NCI-H748 treated with DMSO at 0.1 percent for 48 hours (cell line): ENCODE data around the gene TSHZ3.

Source experiments
- DNase-seq: peaks from one replicate; lab custom pipeline; 2025; lab: John Stamatoyannopoulos, UW

TSHZ3 gene

DNA sequence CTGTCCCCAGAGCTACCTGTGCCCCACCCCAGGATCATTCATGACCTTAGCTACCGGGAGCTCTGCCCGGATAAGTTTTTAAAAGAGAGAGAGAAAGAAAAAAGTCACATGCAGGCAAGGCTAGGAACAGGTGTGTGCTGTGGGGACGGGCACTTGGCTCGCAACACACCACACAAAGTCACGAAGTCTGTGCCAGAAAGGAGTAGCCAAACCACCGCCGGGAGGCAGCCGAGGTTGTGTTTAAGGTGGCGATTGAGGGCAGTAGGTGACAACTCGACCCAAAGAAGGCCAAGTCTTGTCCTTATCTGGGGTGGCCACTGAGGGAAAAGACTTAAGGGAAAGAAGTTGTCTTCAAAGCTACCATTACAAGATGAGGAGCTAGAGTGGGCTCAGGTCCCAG lies 4.6 kb upstream of the TSHZ3 start:
- DNase-seq = no peak

GRCh38 chr19:31352782-31353651 lies 3.8 kb upstream of the TSHZ3 start:
- DNase-seq = no peak

DNA sequence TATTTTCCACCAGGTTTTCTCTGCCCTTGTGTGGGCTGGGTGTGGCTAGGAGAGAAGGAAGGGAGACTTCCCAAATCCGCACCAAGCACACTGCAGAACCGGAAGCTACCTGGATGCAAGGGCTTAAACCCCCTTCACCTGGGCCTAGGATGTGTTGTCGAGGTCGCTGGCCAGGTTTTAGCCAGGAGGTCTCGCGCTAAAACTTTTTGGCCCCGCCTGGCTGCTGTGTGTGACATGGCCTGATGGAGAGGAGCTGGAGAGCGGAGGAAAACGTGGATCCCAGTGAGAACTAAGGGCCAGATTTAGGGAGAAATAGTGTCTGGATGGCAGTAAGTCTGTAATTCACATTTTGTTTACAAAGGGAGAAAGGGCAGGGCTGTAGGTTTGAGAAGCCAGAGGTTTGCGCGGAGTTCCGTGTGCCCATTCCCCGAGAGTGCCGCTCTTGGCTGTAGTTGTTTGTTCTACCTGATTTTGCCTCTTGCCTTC lies 3.1 kb upstream of the TSHZ3 start:
- no peak for DNase-seq

DNA sequence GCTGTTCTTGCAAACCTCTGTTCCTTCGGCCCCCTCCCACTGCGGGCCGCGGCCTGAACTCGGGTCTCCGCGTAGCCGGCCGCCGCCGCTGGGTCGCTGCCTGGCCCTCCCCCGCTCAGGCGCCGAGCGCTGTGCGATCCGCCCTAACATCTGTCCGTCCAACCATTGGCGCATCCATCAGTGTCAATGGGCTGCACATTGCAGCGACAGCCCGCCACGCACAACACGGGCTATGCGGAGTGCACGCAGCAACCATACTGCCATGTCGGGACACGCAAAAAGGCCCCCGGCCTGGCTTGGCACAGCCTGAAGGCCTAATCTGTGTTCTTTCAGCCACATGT lies 2.6 kb upstream of the TSHZ3 start:
- no peak for DNase-seq

GRCh38 chr19:31351056-31351854 lies 2.0 kb upstream of the TSHZ3 start:
- no peak for DNase-seq

GRCh38 chr19:31350693-31351055 lies 1.4 kb upstream of the TSHZ3 start:
- DNase-seq = no peak

DNA sequence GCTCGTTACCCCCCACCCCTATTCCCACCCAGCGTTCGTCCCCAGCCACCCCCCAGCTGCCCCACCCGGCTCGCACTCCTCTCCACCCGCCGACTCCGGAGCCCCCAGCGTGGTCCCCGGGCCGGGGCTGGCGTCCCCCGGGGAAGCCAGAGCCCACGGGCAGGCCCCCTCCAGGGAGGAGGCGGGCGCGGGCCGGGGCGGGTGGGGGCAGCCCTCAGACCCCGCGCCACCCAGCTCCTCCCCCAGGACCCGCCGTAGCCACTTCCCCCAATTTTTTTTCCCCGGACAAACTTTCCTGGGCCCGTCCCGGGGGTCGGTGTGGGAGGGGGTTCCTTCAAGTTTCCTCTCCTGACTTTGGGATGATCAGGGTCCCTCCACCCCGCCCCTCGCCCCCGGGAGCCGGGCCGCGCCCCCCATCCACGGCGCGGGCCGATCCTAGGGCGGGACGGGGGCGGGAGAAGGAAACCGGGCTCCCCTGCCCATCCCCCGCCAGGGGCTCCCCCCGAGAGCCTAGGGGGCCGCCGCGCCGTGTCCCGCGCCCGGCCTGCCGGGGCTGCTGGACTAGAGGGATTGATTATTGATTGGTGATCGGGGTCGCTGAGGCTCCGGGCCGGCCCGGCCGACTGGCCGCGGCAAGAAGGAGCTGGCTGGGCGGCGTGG lies 927 bp upstream of the TSHZ3 start:
- no peak for DNase-seq

- DNase-seq = no peak
Measured at GRCh38 chr19:31348481-31349159, 616 bp downstream of the TSHZ3 start.

GRCh38 chr19:31347828-31348392 lies 1.3 kb downstream of the TSHZ3 start:
- DNase-seq = no peak

- no peak for DNase-seq
Measured at GRCh38 chr19:31347354-31347753, 1.9 kb downstream of the TSHZ3 start.

DNA sequence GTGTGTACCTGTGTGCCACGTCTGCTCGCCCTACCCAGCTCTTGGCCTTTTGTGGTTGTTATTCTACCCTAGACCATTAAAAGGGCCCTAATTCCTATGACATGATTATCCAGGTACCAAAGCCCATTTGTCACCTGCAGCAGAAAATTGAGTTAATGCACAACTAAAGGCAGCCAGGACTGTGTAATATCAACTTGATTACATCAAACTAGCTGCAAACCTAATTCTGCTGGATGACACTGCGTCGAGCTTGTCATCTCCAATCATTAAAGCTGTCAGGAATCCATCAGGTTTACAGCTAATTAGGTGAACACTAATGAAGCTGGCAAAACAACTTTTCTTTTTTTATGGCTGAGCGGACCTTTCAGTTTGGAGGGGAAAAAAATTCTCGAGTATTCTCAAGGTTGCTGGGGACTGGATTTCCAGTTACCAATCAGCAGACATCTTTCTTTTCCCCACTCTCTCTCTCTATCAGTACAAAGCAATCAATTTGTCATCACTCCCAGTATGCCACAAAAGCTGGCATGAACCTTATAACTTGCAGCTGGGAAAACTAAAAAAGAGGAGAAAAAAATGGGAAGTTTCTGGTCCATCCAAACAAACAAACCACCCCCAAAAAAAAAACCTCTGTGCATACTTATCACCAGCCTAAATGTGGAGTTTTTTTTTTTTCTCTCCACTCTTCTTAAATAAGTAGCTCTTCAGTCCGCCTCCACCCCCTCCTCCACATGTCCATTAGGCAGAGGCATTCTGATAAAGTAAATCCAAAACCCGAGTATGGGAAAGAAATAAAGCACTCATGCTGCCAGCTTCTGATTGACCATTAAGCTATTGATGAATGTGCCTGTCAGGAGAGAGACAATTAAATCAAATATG lies 2.8 kb downstream of the TSHZ3 start:
- DNase-seq = no peak

DNA sequence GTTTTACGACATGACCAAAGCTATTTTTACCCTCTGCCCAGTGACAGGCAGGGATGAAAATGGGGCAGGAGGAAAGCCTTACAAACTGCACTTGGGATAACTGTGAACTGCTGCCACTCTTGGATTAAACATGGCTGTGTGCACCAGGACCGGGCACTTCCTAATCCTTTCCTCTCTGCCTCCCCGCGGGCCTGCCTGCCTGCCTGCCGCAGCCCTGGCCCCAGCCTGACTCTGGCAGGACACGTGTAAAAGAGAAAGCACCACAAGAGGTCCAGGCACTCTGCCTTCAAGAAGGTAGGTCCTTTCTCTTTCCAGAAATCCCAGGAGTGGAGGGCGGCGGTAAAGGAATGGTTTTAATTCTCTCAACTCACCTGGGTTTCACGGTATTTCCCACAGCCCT lies 4.8 kb downstream of the TSHZ3 start:
- no peak for DNase-seq

DNA sequence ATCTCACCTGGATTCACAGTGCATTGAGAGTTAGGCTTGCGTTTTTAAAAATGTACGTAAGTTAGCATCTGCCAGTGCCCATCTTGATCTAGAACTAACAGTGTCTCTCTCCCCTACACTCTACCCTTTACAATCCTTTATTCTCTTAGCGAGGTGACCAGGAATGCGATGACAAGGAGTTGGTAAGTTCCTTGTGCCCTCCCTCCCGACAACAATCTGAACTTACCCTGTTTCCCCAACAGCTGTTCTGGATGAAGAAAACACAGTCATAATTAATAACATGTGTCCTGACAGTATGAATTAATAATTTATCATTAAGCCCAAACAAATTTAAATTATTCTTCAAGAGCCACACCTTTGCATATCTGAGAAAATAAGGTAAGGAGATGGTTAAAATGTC lies 6.3 kb downstream of the TSHZ3 start:
- no peak for DNase-seq

DNA sequence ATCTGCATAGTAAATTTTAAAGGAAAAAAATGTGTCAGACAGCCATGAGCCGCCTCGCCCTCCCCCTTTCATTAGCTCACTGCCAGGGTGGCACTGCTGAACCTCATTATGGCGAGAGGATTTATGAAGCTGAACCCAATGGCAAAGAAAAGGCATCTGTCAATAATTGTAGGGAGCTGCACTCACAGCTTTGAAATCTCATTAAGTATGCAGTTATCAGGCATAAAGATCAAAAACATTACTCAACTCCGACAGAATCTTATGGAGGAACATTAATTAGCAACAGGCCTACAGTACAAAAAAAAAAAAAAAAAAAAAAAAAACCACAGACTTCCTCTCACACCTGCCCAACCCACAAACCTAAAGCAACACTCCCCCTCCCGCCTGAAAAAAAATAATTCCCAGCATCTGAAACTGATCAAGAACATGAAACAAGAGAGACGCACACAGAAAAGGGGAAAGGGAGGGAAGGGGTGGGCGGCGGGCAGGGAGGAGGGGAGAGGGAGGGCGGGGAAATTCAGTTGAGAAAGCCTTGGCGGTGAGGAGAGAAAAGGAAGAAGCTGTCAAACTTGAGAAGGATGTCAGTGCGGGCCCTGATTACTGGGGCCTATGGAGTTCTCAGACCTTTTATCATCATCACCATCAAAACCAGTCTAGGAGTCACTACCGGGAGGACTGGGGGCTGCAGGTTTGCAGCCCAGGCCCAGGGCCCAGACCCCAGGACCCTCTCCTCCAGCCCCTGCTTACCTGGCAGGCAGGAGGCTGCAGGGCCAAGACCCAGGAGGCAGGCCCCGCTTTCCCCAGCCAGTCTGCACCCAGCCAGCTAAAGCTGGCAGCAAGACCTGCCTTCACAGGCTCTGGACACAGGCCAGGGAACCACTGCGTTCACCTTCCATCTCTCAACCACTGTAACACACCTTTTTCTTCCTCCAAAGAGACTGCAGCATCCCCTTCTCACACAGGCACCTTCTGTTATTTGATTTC lies 8.9 kb downstream of the TSHZ3 start:
- DNase-seq = no peak

- no peak for DNase-seq
Measured at GRCh38 chr19:31339411-31339810, 9.8 kb downstream of the TSHZ3 start.

DNA sequence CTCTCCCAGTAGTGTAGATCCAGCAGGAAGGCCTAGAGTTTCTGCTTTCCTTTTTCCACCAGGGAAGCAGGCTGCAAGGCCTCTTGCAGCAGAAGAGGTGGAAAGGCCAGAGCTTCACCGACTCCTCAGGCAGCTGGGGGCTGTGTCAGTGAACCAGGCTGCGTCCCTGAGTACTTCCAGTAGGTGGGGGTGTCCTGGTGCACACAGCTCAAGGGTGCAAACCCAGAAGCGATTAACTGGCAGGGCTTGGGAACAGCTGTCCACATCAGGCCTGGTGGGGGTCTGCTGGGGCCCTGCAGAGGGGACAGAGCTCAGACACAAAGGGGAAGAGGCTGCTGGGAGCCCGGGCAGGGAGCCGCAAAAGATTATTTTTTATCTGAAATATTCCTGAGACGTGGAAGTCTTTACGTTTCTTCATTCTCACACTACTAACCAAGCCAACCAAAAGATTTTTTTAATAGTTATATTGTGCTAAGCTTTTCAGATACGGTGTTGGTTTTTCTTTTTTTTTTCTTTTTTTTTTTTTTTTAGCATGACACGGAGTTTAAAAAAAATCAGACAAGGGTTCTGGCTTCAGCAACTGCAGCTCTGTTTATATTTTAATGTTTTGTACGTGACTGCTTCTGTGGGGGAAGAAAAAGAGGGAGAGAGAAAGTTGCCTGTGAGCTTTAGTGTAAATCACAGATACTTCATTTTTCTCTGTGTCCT lies 11.0 kb downstream of the TSHZ3 start:
- DNase-seq = no peak

- no peak for DNase-seq
Measured at GRCh38 chr19:31337008-31337914, 12.0 kb downstream of the TSHZ3 start.

DNA sequence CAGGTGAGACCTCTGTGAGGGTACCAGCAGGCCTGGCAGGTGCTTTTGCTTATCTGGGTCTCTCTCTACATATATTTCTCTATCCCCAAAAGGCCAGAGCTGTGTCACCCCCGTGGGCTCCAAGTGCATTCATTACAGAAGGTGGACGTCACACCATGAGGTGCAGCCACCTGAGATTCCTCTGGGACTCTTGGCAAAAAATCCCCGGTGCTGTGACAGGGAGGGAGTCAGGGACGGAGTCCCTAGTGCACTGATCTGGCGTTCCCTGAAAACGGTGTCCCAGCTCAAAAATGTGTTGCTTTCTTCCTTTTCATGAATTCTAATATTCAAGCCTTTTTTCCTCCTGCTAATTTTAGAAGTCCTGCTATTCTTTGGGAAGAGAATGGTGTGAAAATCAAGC lies 13.5 kb downstream of the TSHZ3 start:
- no peak for DNase-seq
